ENCODE results near the gene RANBP9. TPM values are rescaled to one million over a fixed set of nuclear protein-coding genes. Genes with fewer than 3 reads are reported as not detected.

RANBP9 gene
- total and polyA plus RNA-seq, 2 donors (not counting 3 experiments of a cell fraction or from before 2014, with no cell fraction given): 15.1 to 40.2 TPM

DNA sequence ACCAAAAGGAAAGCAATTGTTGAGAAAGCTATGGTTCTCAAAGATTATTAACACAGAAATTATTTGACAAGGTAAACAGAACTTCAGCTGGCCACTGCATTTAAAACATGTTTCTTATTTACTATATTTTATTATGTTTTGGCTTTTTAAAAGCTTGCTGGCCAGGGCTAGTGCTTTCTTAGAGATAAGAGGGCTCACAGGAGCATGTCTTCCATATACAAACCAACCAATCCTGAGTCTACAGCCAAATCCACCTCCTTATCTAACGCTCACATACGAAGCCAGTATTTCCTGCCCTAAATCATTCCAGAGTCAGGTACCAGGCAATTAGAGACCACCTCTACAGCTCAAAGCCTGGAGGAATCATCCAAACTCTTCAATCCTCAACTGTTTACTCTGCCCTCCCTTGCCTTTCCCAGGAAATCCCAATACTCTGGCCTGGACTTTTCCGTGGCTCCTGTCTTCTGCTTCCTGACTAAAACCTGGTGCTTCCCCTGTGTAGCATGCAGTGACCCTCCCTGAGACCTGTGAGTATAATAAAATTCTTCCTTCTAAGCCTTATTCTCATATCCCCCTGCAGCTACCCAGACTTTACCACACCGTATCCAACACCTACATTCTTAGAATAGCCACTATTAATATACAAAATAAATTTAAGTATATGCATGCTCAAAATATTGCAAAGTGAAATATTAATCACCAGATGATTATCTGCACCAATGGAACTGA lies 33.2 kb downstream of the RANBP9 start:
- Histone ChIP-seq H3K9me3 (replicated peaks; ENCODE audit: control insufficient read depth, insufficient read depth, low read length) (no peaks in the 10 kb centered on the region), H2AFZ (ENCODE audit: low read depth, low read length) (no peak overlapping the region), H3K79me2 (ENCODE audit: control insufficient read depth, insufficient read depth, low read length) (peaks cover 73% of the 10 kb centered on the region), H3K4me1 (ENCODE audit: control insufficient read depth, extremely low read depth, insufficient read depth, low read length) (peaks cover 17% of the 10 kb centered on the region), H3K36me3 (ENCODE audit: control insufficient read depth in 2 of 2, extremely low read depth in 1 of 2, insufficient read depth in 2 of 2, low read length in 2 of 2) (no peaks in the 10 kb centered on the region), H4K20me1 (replicated peaks; ENCODE audit: control insufficient read depth, extremely low read depth, insufficient read depth, low read length) (no peaks in the 10 kb centered on the region), H3K9ac (replicated peaks; ENCODE audit: extremely low read depth, insufficient read depth, low read length) (no peak overlapping the region), H3K4me3 (replicated peaks in 1 of 3; ENCODE audit: insufficient read depth in 1 of 3, low read depth in 1 of 3, low read length in 3 of 3) (no peak overlapping the region), H3K4me2 (ENCODE audit: insufficient read depth, low read length) (peak overlapping the region; percentile 7), H3K27me3 (ENCODE audit: control insufficient read depth in 2 of 2, insufficient read depth in 2 of 2, low read length in 2 of 2) (no peaks in the 10 kb centered on the region), H3K9me1 (replicated peaks; ENCODE audit: control insufficient read depth, extremely low read depth, insufficient read depth, low read length) (no peaks in the 10 kb centered on the region), H3K27ac (ENCODE audit: insufficient read depth, low read depth, low read length) (peak overlapping the region; percentile 28)
- DNase-seq (ENCODE audit: low read depth, low spot score) (peak; percentile 92), FAIRE-seq (no peak)
- dilution Hi-C loops (cut with MboI; ENCODE audit: extremely low pct_ligation_motif_present, low sequenced_read_pairs) (no loop called here), intact Hi-C loops (cut with micrococcal nuclease) (loop anchor here (2.0 kb wide), 1 partner anchor 30 kb away; no protein-coding TSS in a partner anchor)
- CTCF ChIA-PET: interaction anchor here (0.6 to 2.2 kb wide), 8 partner anchors 10 to 54 kb away, joined by 3 to 6 read pairs (median 3); no protein-coding TSS in a partner anchor
- TF ChIP-seq MYC (IDR thresholded peaks at IDR 0.05; ENCODE audit: low read depth, low read length) (no peak), GATA2 (IDR thresholded peaks at IDR 0.05; ENCODE audit: insufficient read depth, insufficient read length, low read depth, low read length) (no peak), POLR2A (IDR thresholded peaks at IDR 0.05; ENCODE audit: low read depth, low read length) (no peak), JUN (IDR thresholded peaks at IDR 0.05; ENCODE audit: borderline replicate concordance, insufficient read depth, insufficient read length, low read depth) (no peak), EZH2 (IDR thresholded peaks at IDR 0.05; ENCODE audit: borderline replicate concordance, low read depth, low read length, severe bottlenecking) (no peak), MAX (IDR thresholded peaks at IDR 0.05; ENCODE audit: insufficient read depth, insufficient read length) (no peak), POLR2AphosphoS5 (IDR thresholded peaks at IDR 0.05; ENCODE audit: insufficient read depth, low read depth, low read length) (no peak), FOS (IDR thresholded peaks at IDR 0.05; ENCODE audit: borderline replicate concordance, insufficient read depth, low read length) (no peak)
- TF ChIP-seq, protein P1, sequence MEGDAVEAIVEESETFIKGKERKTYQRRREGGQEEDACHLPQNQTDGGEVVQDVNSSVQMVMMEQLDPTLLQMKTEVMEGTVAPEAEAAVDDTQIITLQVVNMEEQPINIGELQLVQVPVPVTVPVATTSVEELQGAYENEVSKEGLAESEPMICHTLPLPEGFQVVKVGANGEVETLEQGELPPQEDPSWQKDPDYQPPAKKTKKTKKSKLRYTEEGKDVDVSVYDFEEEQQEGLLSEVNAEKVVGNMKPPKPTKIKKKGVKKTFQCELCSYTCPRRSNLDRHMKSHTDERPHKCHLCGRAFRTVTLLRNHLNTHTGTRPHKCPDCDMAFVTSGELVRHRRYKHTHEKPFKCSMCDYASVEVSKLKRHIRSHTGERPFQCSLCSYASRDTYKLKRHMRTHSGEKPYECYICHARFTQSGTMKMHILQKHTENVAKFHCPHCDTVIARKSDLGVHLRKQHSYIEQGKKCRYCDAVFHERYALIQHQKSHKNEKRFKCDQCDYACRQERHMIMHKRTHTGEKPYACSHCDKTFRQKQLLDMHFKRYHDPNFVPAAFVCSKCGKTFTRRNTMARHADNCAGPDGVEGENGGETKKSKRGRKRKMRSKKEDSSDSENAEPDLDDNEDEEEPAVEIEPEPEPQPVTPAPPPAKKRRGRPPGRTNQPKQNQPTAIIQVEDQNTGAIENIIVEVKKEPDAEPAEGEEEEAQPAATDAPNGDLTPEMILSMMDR (IDR thresholded peaks at IDR 0.05; ENCODE audit: extremely low read depth in 1 of 2, insufficient read depth in 1 of 2, low read depth in 1 of 2, low read length in 2 of 2): no peak
- no TSS peak for BruUV-seq (replicated peaks)
- POLR2A ChIA-PET: no interaction called here

Data from endothelial cell of umbilical vein (primary cell).